GM12872 (cell line): ENCODE data around the gene KCNJ6.

ENCODE experiments used
- CTCF ChIP-seq: IDR thresholded peaks from 3 replicates; pipeline ENCODE4 v1.5.1; 2011; ENCODE audit warnings: low read depth, mild to moderate bottlenecking, low read length, moderate library complexity; ENCODE audit not compliant: insufficient read depth

The KCNJ6 gene

DNA sequence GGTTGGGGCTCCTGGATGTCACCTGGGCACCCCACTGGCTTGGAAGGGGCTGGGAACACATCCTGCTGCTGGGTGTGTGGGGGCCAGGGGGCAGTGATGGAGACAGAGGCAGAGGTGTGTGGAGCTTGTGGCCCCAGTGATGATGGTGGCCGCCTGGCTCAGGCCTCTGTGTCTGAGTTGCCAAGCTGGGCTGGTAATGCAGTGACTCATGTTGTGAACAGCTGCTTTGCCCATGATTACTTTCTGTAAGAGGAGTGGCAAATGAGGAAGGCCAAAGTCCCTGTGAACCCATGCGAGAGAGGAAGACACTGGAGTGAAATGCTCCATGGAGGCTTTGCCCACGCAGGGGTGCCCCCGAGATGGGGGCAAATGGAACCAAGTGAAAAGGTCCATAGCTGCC, 86.8 kb downstream of the KCNJ6 start:
- TF ChIP-seq CTCF: no peak

DNA sequence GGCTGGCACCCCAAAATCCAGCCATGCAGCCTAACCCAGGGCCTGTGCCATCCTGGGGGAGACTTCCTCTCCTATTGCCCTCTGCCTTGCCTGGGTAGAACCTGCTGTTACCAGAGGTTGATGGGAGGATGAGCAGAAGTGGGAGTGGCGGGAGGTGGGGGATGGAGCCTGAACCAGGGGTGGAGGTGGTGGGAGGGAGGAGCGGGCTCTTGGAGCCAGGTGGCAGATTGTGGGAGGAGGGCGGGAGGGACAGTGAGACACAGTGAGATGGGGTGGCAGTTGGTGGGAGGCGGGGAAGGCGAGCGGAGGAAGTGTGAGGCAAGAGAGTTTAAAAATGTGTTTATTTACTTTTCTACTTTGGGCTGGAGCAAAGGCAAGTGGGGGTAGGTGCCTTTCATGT, 87.3 kb downstream of the KCNJ6 start:
- no peak for TF ChIP-seq CTCF

DNA sequence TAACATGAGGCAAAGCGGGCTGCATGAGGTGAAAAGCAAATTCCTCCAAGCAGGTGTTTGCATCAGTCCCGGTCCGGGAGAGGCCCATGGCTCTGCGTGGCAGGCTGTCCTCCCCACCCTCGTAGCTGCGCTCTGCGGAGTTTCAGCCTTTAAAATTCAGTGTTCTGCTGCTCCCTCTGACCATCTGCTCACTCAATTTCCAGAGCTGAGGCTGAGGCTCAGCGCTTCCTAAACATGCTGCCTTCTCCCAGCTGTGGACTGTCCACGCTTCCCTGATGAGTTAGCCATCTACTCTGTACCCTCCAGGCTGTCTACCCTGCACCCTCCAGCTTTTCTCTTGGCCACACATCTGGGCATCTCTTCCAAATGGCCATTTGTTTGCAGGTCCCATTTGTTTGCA, 87.7 kb downstream of the KCNJ6 start:
- no peak for TF ChIP-seq CTCF

- TF ChIP-seq CTCF: no peak
Measured at GRCh38 chr21:37827913-37828312, 88.3 kb downstream of the KCNJ6 start.

DNA sequence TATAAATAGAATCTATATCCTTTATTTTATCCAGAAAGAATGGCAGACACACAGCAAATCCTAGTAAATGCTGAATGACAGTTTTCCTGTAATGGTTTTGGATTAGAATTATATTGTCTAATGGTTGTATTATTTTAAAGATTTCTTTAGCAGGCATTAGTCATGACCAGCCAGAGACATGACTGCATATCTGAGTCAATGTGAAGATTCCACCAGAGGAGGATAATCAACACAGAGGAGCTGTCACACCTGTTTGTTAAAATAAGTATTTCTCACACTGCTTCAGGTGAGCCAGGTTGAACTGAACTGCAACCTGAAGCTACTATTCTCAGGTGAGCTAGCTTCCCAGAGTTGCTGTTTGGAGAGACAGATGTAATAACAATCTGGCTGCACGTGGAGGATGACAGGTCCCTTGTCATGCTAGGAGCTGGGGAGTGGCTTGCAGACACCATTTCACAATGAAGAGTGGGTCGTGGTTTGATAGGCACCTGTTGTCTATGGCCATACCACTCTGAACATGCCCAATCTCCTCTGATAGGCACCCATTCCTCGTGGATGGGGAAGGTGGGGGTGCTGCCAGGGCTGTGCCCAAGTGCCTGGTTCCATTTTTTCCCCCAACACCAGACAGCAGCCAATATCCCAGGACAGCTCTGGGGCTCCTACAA, 94.3 kb downstream of the KCNJ6 start:
- no peak for TF ChIP-seq CTCF

DNA sequence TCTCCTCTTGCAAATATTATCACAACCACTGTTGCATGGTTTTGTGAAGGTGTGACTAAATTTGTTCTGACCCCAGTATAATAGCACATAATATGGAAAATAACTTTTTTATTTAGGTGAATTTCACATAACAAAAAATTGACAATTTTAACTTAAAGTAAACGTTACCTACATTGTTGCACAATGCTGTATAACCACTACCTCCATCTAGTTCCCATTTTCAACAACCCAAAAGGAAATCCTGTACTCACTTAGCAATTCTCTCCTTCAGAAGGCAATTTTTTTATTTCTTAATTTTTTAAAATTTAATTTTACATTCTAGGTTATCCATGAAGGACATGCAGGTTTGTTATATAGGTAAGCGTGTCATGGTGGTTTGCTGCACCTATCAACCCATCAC, 95.2 kb downstream of the KCNJ6 start:
- TF ChIP-seq CTCF: no peak

DNA sequence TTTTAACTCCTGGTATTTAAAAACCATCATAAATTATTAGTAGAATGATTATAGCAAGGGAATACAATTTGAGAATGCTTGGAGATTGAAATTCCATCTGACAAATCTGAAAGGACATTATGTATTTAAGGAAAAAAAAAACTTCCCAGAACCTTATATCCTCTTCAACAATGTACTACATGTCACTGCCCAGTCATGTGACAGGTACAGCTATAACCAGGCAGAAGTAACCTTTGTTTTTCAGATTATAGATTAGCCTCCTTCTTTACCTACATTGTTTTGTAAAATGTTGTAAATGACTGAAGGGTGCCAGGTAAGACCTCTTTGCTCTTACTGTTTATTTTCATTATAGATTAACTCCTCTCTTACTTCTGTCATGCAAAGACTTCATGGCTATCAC, 96.9 kb downstream of the KCNJ6 start:
- no peak for TF ChIP-seq CTCF
